Right forelimb (tissue), 1 donor: Measurements from ENCODE around the gene MYLK4.
"Not testable (repeated sequence)": the region's sequence is repeated elsewhere in the genome, so short reads cannot be mapped to it uniquely, and the experiment has no call there.

Experiments
- DNase-seq: peaks from one replicate; pipeline ENCODE4 v3.0.0-alpha.2; 2018

MYLK4 gene

GRCh38 chr6:2777249-2777648, 26.5 kb upstream of the MYLK4 start:
- no peak for DNase-seq

GRCh38 chr6:2775003-2775402, 24.3 kb upstream of the MYLK4 start:
- no peak for DNase-seq

- DNase-seq: no peak
Observed at GRCh38 chr6:2773449-2773848, 22.7 kb upstream of the MYLK4 start.

- DNase-seq: no peak
Observed at GRCh38 chr6:2772840-2773239, 22.1 kb upstream of the MYLK4 start.

GRCh38 chr6:2771079-2771478, 20.4 kb upstream of the MYLK4 start:
- DNase-seq: no peak

- DNase-seq: no peak
Observed at GRCh38 chr6:2770171-2770570, 19.4 kb upstream of the MYLK4 start.

- DNase-seq: no peak
Observed at GRCh38 chr6:2768696-2769095, 18.0 kb upstream of the MYLK4 start.

GRCh38 chr6:2767657-2768524, 17.2 kb upstream of the MYLK4 start:
- no peak for DNase-seq

- DNase-seq: no peak
Observed at GRCh38 chr6:2766767-2767656, 16.3 kb upstream of the MYLK4 start.

GRCh38 chr6:2765896-2766766, 15.4 kb upstream of the MYLK4 start:
- DNase-seq: peak; percentile 66

- DNase-seq: peak; percentile 100
Observed at GRCh38 chr6:2765166-2765895, 14.6 kb upstream of the MYLK4 start, which contains the start of gene WRNIP1. Gene WRNIP1, plus strand, starts transcription at chr6:2765393. Its CDS starts 230 bp downstream, at chr6:2765623.

- no peak for DNase-seq
Observed at GRCh38 chr6:2764610-2765165, 14.0 kb upstream of the MYLK4 start.

GRCh38 chr6:2763876-2764540, 13.3 kb upstream of the MYLK4 start:
- DNase-seq: no peak

- no peak for DNase-seq
Observed at GRCh38 chr6:2763345-2763841, 12.7 kb upstream of the MYLK4 start.

GRCh38 chr6:2762868-2763267, 12.1 kb upstream of the MYLK4 start:
- DNase-seq: not testable (repeated sequence)

GRCh38 chr6:2760882-2761842, 10.4 kb upstream of the MYLK4 start:
- DNase-seq: no peak

- DNase-seq: no peak
Observed at GRCh38 chr6:2758980-2759379, 8.3 kb upstream of the MYLK4 start.

GRCh38 chr6:2756687-2757224, 6.0 kb upstream of the MYLK4 start:
- DNase-seq: no peak

GRCh38 chr6:2756241-2756640, 5.5 kb upstream of the MYLK4 start:
- DNase-seq: no peak
